B cell (primary cell): ENCODE data around the gene GSTA5. TPM values are rescaled to one million over a fixed set of nuclear protein-coding genes. Genes with fewer than 3 reads are reported as not detected.
"Not testable (repeated sequence)": the region's sequence is repeated elsewhere in the genome, so short reads cannot be mapped to it uniquely, and the experiment has no call there.

ENCODE experiments used
- ATAC-seq: fragments of 200-7000 bp; cut with Tn5 transposase; one replicate; pipeline ENCODE4 v1.10.0; 2021; ENCODE audit warnings: low read depth, mild to moderate bottlenecking, moderate number of reproducible peaks, moderate library complexity
- CTCF ChIA-PET: fragments of 350-600 bp; sonication (Branson Sonifier 250); formaldehyde crosslinking; loops from one replicate; lab custom pipeline; 2021; ENCODE audit warnings: antibody characterized with exemption, inconsistent platforms; lab: Charles Lee
- POLR2A ChIA-PET: fragments of 350-600 bp; sonication (Branson Sonifier 250); formaldehyde crosslinking; loops from one replicate; lab custom pipeline; 2021; ENCODE audit warnings: antibody characterized with exemption; lab: Charles Lee
- DNase-seq: peaks from one replicate; pipeline ENCODE4 v3.0.0; 2013
- H2AFZ ChIP-seq: 2 replicates; pipeline ENCODE4 v1.6.1; 2012; ENCODE audit warnings: mild to moderate bottlenecking, low read depth, low read length; ENCODE audit not compliant: insufficient read depth, poor library complexity, severe bottlenecking
- H3K27ac ChIP-seq, 2 donors: 1 replicate in 1 of 2; 2 replicates in 1 of 2; pipeline ENCODE4 v1.5.1; 2012 to 2013; ENCODE audit warnings: low read length in 2 of 2, mild to moderate bottlenecking in 2 of 2, moderate library complexity in 1 of 2
- H3K27me3 ChIP-seq, 4 experiments: fragments of 200-600 bp in 1 of 4; sonication (generic) in 1 of 4; replicated peaks in 1 of 4; 1 replicate in 2 of 4; 2 replicates in 2 of 4; pipeline versions ENCODE4 v1.6.1 to v1.7.0; 2013 to 2016; ENCODE audit warnings: low read length in 3 of 4, mild to moderate bottlenecking in 2 of 4, mixed read lengths in 1 of 4, moderate library complexity in 1 of 4; ENCODE audit not compliant: insufficient read depth in 4 of 4, control insufficient read depth in 3 of 4; ENCODE audit errors: control extremely low read depth in 1 of 4
- H3K36me3 ChIP-seq, 2 experiments: replicated peaks in 1 of 2; 1 replicate in 1 of 2; 2 replicates in 1 of 2; pipeline versions ENCODE4 v1.6.1 to v1.7.1; 2013; ENCODE audit warnings: low read length in 1 of 2; ENCODE audit not compliant: insufficient read depth in 2 of 2, control insufficient read depth in 1 of 2; ENCODE audit errors: control extremely low read depth in 1 of 2, extremely low read depth in 1 of 2
- H3K4me1 ChIP-seq, 2 donors: fragments of 200-600 bp in 1 of 2; sonication (generic) in 1 of 2; 1 replicate in 1 of 2; 2 replicates in 1 of 2; pipeline versions ENCODE4 v1.5.1 to v1.6.1; 2013 to 2017; ENCODE audit warnings: low read length in 2 of 2; ENCODE audit not compliant: control insufficient read depth in 2 of 2, insufficient read depth in 2 of 2
- H3K4me2 ChIP-seq: replicated peaks from 2 replicates; pipeline ENCODE3; 2012; ENCODE audit warnings: mild to moderate bottlenecking, low read depth, low read length; ENCODE audit not compliant: poor library complexity, severe bottlenecking
- H3K4me3 ChIP-seq, 5 experiments: fragments of 200-600 bp in 1 of 5; sonication (generic) in 1 of 5; 1 replicate in 3 of 5; 2 replicates in 2 of 5; pipeline versions ENCODE4 v1.5.1 to v1.7.0; 2011 to 2016; ENCODE audit warnings: low read length in 4 of 5, mild to moderate bottlenecking in 4 of 5, low read depth in 2 of 5, control low read depth in 1 of 5, moderate library complexity in 1 of 5; ENCODE audit not compliant: insufficient read depth in 1 of 5; ENCODE audit errors: control extremely low read depth in 1 of 5, extremely low read depth in 1 of 5
- H3K79me2 ChIP-seq: fragments of 200-600 bp; sonication (generic); one replicate; pipeline ENCODE4 v1.6.0; 2016; ENCODE audit warnings: low read length; ENCODE audit not compliant: control insufficient read depth, insufficient read depth
- H3K9ac ChIP-seq: fragments of 200-600 bp; sonication (generic); 2 replicates; pipeline ENCODE4 v1.6.1; 2017; ENCODE audit warnings: mild to moderate bottlenecking, low read length, moderate library complexity
- H3K9me3 ChIP-seq, 3 donors: one replicate each; pipeline versions ENCODE4 v1.6.1 to v1.7.1; 2013; ENCODE audit warnings: low read length in 2 of 3; ENCODE audit not compliant: control insufficient read depth in 2 of 3, insufficient read depth in 1 of 3; ENCODE audit errors: control extremely low read depth in 1 of 3
- H4K20me1 ChIP-seq: 2 replicates; pipeline ENCODE4 v1.6.0; 2012; ENCODE audit warnings: mild to moderate bottlenecking, low read length; ENCODE audit not compliant: insufficient read depth, control insufficient read depth, poor library complexity, severe bottlenecking
- H3K27ac Mint-ChIP-seq: one replicate; pipeline ENCODE4 v1.8.0; 2021; ENCODE audit warnings: mixed read lengths
- H3K27me3 Mint-ChIP-seq: one replicate; pipeline ENCODE4 v1.8.0; 2021; ENCODE audit warnings: mixed read lengths
- H3K4me1 Mint-ChIP-seq: one replicate; pipeline ENCODE4 v1.8.0; 2021; ENCODE audit warnings: mixed read lengths
- H3K4me3 Mint-ChIP-seq: one replicate; pipeline ENCODE4 v1.8.0; 2021; ENCODE audit warnings: mixed read lengths
- H3K9me3 Mint-ChIP-seq: one replicate; pipeline ENCODE4 v1.8.0; 2022; ENCODE audit warnings: mixed read lengths; ENCODE audit not compliant: insufficient read depth
- CTCF ChIP-seq: fragments of 200-600 bp; IDR thresholded peaks from one replicate; pipeline ENCODE4 v1.8.0; 2022; ENCODE audit warnings: antibody characterized with exemption, mild to moderate bottlenecking
- EZH2 ChIP-seq: IDR thresholded peaks from 2 replicates; pipeline ENCODE4 v1.6.1; 2012; ENCODE audit warnings: borderline replicate concordance, low read depth, mild to moderate bottlenecking, moderate library complexity, low read length; ENCODE audit not compliant: insufficient read depth, poor library complexity, severe bottlenecking
- WGBS: methylation state at CpG from one replicate; pipeline ENCODE4 v1.1.5; 2013; ENCODE audit warnings: missing lambda C conversion rate; ENCODE audit not compliant: insufficient coverage; 5-methylcytosine and 5-hydroxymethylcytosine counted together
- intact Hi-C: fragments of 100-400 bp; cut with micrococcal nuclease; formaldehyde crosslinking; loops from one replicate; pipeline ENCODE4 v1.10.0; 2022
- polyA plus RNA-seq: library from polyadenylated mRNA; depleted of rRNA; stranded (reverse); fragments of >200 nt; gene quantifications from 2 replicates; pipeline ENCODE4 v1.2.3, GENCODE V29; 2012
- total RNA-seq, 2 donors: library from RNA; stranded (reverse); fragments of 120-200 nt in 1 of 2; gene quantifications; 1 replicate in 1 of 2; 2 replicates in 1 of 2; pipeline versions ENCODE4 v1.2.3 to v1.2.4, GENCODE V29; 2013 to 2022

GSTA5 gene
- total and polyA plus RNA-seq, 2 donors (not counting 1 experiment from before 2014, with no cell fraction given) = not detected

- CTCF ChIA-PET, H3K4me3 ChIP-seq, H3K79me2 ChIP-seq, intact Hi-C loops, H4K20me1 ChIP-seq, H3K27ac ChIP-seq, H3K4me1 Mint-ChIP-seq, H3K9me3 Mint-ChIP-seq, POLR2A ChIA-PET, H3K4me3 Mint-ChIP-seq, H2AFZ ChIP-seq, H3K9me3 ChIP-seq, H3K9ac ChIP-seq, H3K27me3 ChIP-seq, DNase-seq, H3K4me2 ChIP-seq, ATAC-seq, H3K36me3 ChIP-seq, H3K4me1 ChIP-seq, H3K27ac Mint-ChIP-seq: not testable (repeated sequence)
- H3K27me3 Mint-ChIP-seq = peaks cover 27% of the 10 kb centered on the region
- no CpG with 5 or more reads among the region's 2 CpGs for WGBS
These were observed 46.2 kb downstream of the GSTA5 start for GRCh38 chr6:52794366-52794765.

DNA sequence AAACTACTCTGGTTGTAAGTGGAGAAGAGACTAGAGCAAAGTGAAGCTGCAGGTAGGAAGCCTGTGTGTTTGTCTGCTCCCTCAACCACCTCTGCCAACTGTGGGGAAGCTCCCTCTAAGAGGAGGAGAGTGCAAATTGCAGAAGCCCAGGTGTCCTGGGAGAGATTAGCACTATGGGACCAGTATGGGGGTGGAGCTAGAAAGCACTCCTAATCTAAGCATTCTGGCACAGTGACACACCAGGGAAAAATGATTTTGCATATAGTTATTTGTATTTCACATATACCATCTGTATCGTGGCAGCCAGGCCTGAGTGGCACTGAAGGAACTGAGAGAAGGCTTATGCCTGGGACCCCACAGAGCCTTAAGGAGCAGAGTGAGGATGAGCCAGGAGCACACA is 49.8 kb downstream of the GSTA5 start:
- Mint-ChIP-seq H3K9me3 (peaks cover 2% of the 10 kb centered on the region), H3K4me1 (no peaks in the 10 kb centered on the region), H3K4me3 (no peak overlapping the region), H3K27me3 (peaks cover 16% of the 10 kb centered on the region), H3K27ac (no peak overlapping the region)
- WGBS = no CpG with 5 or more reads among the region's 1 CpG
- TF ChIP-seq CTCF = no peak
- no peak for TF ChIP-seq EZH2
- Histone ChIP-seq H3K9ac (no peak overlapping the region), H3K4me2 (no peak overlapping the region), H3K27me3 (no peaks in the 10 kb centered on the region), H3K4me3 (no peak overlapping the region), H2AFZ (no peak overlapping the region), H3K79me2 (no peaks in the 10 kb centered on the region), H4K20me1 (no peaks in the 10 kb centered on the region), H3K4me1 (no peaks in the 10 kb centered on the region), H3K36me3 (no peaks in the 10 kb centered on the region), H3K9me3 (peaks cover 0 to 15% (median 0%) of the 10 kb centered on the region in 3 donors), H3K27ac (no peak overlapping the region)
- ChIA-PET CTCF (no interaction called here), POLR2A (no interaction called here)
- intact Hi-C loops = no loop called here
- ATAC-seq (no peak), DNase-seq (no peak)

DNA sequence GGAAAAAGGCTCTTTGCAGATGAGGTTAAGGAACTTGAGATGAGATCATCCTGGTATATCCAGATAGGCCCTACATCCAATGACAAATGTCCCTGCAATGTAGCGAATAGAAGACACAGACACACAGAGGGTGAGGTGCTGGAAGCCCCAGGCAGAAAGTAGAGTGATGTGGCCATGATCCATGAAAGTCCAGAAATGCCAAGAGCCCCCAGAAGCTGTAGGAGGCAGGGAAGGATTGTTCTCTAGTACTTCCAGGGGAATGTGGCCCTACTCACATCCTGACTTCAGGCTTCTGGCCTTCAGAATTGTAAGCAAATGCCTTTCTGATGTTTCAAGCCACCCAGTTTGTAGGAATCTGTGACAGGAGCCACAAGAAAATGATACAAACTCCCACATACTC is 51.0 kb downstream of the GSTA5 start:
- not testable (repeated sequence) for H2AFZ ChIP-seq, H3K4me3 Mint-ChIP-seq

More for the DNA sequence above, 51.0 kb downstream of the GSTA5 start:
- H3K36me3 ChIP-seq, intact Hi-C loops, H3K4me2 ChIP-seq, H3K9me3 Mint-ChIP-seq, H3K79me2 ChIP-seq, CTCF ChIA-PET, H3K4me1 ChIP-seq, DNase-seq, H3K27me3 ChIP-seq, ATAC-seq, H3K9ac ChIP-seq, H3K4me3 ChIP-seq, H4K20me1 ChIP-seq, H3K27ac Mint-ChIP-seq, POLR2A ChIA-PET, H3K4me1 Mint-ChIP-seq, H3K27ac ChIP-seq: not testable (repeated sequence)
- no CpG with 5 or more reads among the region's 1 CpG for WGBS
- H3K9me3 ChIP-seq = peaks cover 0 to 15% (median 0%) of the 10 kb centered on the region in 3 donors
- peaks cover 14% of the 10 kb centered on the region for H3K27me3 Mint-ChIP-seq
